Testis (tissue), 3 donors: ENCODE results near the gene PRR5L. TPM values are rescaled to one million over a fixed set of nuclear protein-coding genes. Genes with fewer than 3 reads are reported as not detected.

Experiments
- DNase-seq: peaks from one replicate; pipeline ENCODE4 v3.0.0-alpha.2; 2019
- H3K27ac ChIP-seq, 2 donors: fragments of 200-600 bp; sonication (generic); one replicate each; pipeline ENCODE4 v1.5.1; 2019
- H3K27me3 ChIP-seq: fragments of 200-600 bp; sonication (generic); one replicate; pipeline ENCODE4 v1.5.1; 2019
- H3K36me3 ChIP-seq: fragments of 200-600 bp; sonication (generic); one replicate; pipeline ENCODE4 v1.5.1; 2017; ENCODE audit warnings: low read depth; ENCODE audit errors: missing control alignments
- H3K4me1 ChIP-seq: fragments of 200-600 bp; sonication (generic); one replicate; pipeline ENCODE4 v1.5.1; 2019
- H3K4me3 ChIP-seq, 2 donors: fragments of 200-600 bp; sonication (generic); one replicate each; pipeline ENCODE4 v1.5.1; 2017 to 2019
- H3K9me3 ChIP-seq: fragments of 200-600 bp; sonication (generic); one replicate; pipeline ENCODE4 v1.5.1; 2017
- POLR2A ChIP-seq: fragments of 450-650 bp; IDR thresholded peaks from one replicate; pipeline ENCODE4 v1.6.1; 2017; ENCODE audit warnings: antibody characterized with exemption, mild to moderate bottlenecking, moderate library complexity
- WGBS, 2 donors: methylation state at CpG; one replicate each; pipeline ENCODE4 v1.1.5; 2018; 5-methylcytosine and 5-hydroxymethylcytosine counted together
- intact Hi-C: fragments of 100-400 bp; cut with DNase I; formaldehyde crosslinking; loops from one replicate; pipeline ENCODE4 v1.15.1; 2023; ENCODE audit warnings: low total_unique reads
- polyA plus RNA-seq: library from polyadenylated mRNA; stranded (reverse); fragments of 350-450 nt; fragmentation: Illumina TruSeq; extraction: RNeasy Lipid Tissue Mini Kit (QIAGEN cat#74804); gene quantifications from one replicate; pipeline ENCODE4 v1.2.3, GENCODE V29; 2014; ENCODE audit warnings: low read depth, low replicate concordance; ENCODE audit not compliant: insufficient read depth
- total RNA-seq, 2 donors: library from RNA; depleted of rRNA; stranded (reverse); fragments of >200 nt; gene quantifications; one replicate each; pipeline ENCODE4 v1.2.3, GENCODE V29; 2016
- TF ChIP-seq, protein P1 (sequence below), 3 experiments: fragments of 450-650 bp in 2 of 3; fragments of 200-600 bp in 1 of 3; sonication (generic) in 1 of 3; IDR thresholded peaks; one replicate each; pipeline ENCODE4 v1.5.1; 2016 to 2019; ENCODE audit warnings: antibody characterized with exemption in 3 of 3, mild to moderate bottlenecking in 2 of 3, moderate library complexity in 1 of 3

PRR5L gene
- total and polyA plus RNA-seq, 3 donors from 2014 or later = 8.1 to 15.4 (median 14.7) TPM

DNA sequence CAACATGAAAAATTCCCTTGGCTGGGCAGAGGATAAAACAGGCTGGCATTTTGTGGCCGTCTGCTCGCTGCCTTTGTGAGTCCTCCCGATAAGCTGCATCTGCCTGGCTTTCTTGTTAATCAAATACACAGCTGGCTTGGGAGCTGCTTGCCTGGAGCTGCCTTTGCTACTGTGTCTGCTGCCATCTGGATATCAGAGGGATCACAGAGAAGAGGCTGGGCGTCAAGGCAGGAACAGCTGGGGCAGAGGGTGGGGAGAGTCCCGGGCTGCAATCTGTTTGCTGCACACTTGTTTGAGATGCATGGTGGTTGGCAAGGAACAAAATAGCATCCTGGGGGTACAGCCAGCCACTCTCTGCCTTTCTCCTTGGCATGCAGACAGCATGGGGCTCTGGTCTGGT is 42.9 kb upstream of the PRR5L start:
- Histone ChIP-seq H3K36me3 (no peaks in the 10 kb centered on the region), H3K4me3 (no peak overlapping the region), H3K4me1 (no peaks in the 10 kb centered on the region), H3K27me3 (no peaks in the 10 kb centered on the region), H3K27ac (no peak overlapping the region), H3K9me3 (no peaks in the 10 kb centered on the region)
- WGBS, 2 donors = 35 to 59% methylated on average over 5 of the region's 5 CpGs
- TF ChIP-seq POLR2A = no peak
- TF ChIP-seq, protein P1, sequence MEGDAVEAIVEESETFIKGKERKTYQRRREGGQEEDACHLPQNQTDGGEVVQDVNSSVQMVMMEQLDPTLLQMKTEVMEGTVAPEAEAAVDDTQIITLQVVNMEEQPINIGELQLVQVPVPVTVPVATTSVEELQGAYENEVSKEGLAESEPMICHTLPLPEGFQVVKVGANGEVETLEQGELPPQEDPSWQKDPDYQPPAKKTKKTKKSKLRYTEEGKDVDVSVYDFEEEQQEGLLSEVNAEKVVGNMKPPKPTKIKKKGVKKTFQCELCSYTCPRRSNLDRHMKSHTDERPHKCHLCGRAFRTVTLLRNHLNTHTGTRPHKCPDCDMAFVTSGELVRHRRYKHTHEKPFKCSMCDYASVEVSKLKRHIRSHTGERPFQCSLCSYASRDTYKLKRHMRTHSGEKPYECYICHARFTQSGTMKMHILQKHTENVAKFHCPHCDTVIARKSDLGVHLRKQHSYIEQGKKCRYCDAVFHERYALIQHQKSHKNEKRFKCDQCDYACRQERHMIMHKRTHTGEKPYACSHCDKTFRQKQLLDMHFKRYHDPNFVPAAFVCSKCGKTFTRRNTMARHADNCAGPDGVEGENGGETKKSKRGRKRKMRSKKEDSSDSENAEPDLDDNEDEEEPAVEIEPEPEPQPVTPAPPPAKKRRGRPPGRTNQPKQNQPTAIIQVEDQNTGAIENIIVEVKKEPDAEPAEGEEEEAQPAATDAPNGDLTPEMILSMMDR (IDR thresholded peaks at IDR 0.05) = no peak
- intact Hi-C loops = no loop called here
- no peak for DNase-seq

DNA sequence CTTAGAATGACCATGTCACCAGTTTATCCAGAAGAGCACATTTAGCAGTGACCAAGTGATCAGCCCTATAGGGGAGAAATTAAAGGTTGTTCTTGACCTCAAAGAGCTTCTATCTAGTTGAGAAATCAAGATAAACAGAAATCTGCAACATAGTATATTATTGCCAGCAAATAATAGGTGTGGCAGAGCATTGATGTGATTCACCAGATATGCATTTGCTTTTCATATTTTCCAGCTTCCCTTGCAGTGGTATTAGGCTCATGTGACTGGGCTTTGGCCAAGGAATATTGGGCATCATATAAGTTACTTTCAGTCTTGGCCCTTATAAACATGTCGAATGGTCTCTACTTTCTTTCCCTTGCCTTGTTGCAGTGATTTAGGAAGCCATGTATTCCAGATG is 41.4 kb upstream of the PRR5L start:
- no peak for DNase-seq
- H3K4me1 ChIP-seq = no peaks in the 10 kb centered on the region
- WGBS, 2 donors = 94 to 95% methylated on average over 1 of the region's 1 CpG
- intact Hi-C loops = no loop called here
- no peaks in the 10 kb centered on the region for H3K36me3 ChIP-seq
- no peaks in the 10 kb centered on the region for H3K27me3 ChIP-seq
- no peaks in the 10 kb centered on the region for H3K9me3 ChIP-seq
- no peak overlapping the region for H3K27ac ChIP-seq
- H3K4me3 ChIP-seq = no peak overlapping the region
- TF ChIP-seq, protein P1 (IDR thresholded peaks at IDR 0.05) = no peak
- TF ChIP-seq POLR2A = no peak

DNA sequence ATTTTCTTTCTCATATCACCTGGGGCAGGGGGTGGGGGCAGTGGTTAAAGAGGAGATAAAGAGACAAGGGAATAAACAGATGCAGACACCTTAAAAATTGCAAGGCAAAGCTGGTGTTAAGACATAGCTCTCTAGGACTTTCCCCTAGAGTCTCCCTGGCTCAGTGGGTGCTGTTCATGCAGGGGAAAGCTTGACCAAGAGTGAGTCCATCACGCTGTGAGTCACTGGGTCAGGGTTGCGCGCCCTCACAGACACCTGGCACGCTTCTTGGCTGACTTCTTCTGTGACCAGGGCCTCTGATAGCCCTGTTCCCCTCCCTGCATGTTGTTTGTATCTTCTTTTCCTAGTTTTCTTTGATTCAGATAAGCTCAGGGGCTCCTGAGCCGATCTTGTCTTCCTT is 38.7 kb upstream of the PRR5L start:
- DNase-seq = no peak

DNA sequence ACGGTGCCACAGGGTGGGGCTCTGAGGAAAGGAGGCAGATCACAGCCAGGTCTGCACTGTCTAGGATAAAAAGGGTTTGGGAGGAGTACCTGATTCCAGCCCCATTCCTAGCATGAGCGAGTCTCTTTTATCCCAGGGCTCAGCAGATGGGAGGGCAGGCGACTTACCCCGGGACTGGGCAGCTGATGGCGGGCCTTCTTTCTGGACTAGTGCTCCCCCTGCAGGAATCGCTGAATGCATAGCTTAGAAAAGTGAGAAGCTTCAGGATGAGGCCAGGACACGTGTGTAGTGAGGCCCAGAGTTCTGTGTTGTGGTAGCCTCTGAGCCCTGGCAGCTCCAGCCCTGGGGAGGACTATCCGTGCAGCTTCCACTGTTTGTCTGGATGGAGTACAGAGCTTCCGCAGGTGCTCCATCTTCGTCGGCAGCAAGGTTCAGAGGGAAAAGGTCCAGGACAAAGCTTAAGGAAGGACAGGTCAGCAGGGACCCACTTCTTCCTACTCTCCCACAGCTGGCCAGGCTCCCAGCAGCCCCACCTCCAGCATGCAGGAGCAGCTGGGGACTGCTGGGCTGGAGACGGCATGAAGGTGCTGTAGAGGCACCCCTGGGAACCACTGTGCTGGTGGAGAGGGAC is 37.2 kb upstream of the PRR5L start:
- peak; percentile 77 for DNase-seq
- TF ChIP-seq, protein P1 (IDR thresholded peaks at IDR 0.05) = peak; percentile 44 to 65 (median 53)
- no peak for TF ChIP-seq POLR2A
- Histone ChIP-seq H3K9me3 (no peaks in the 10 kb centered on the region), H3K27me3 (no peaks in the 10 kb centered on the region), H3K4me3 (no peak overlapping the region), H3K36me3 (no peaks in the 10 kb centered on the region), H3K4me1 (no peaks in the 10 kb centered on the region), H3K27ac (no peak overlapping the region)
- WGBS, 2 donors = 39 to 49% methylated on average over 11 to 12 of the region's 12 CpGs
- intact Hi-C loops = no loop called here

More for the DNA sequence above, 38.7 kb upstream of the PRR5L start:
- TF ChIP-seq, protein P1 (IDR thresholded peaks at IDR 0.05) = no peak
- WGBS, 2 donors = 59 to 82% methylated on average over 5 of the region's 5 CpGs
- intact Hi-C loops = no loop called here
- Histone ChIP-seq H3K4me1 (no peaks in the 10 kb centered on the region), H3K27me3 (no peaks in the 10 kb centered on the region), H3K27ac (no peak overlapping the region), H3K4me3 (no peak overlapping the region), H3K9me3 (no peaks in the 10 kb centered on the region), H3K36me3 (no peaks in the 10 kb centered on the region)

DNA sequence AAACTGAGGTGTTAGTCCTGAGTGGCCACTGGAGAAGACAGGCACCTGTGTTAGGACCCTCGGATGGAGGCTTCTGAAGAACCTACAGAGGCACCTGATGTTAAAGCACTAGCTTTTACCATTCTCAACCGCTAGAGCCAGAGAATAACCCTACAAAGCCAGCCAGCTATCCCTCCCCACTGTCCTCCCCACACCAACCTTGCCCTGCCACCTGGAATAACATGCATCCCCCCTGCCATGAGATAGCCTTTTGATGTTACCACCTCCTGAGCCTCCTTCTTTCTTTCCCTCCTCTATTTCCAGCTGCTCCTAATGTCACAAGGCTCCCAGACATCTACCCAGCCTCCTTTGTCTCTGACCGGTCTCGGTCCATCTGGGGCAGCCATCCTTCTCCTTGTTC is 35.0 kb upstream of the PRR5L start:
- intact Hi-C loops = no loop called here
- no peak overlapping the region for H3K4me3 ChIP-seq
- no peak overlapping the region for H3K27ac ChIP-seq
- H3K36me3 ChIP-seq = no peaks in the 10 kb centered on the region
- 86 to 90% methylated on average over 4 of the region's 4 CpGs for WGBS, 2 donors
- no peaks in the 10 kb centered on the region for H3K9me3 ChIP-seq
- no peak for DNase-seq
- TF ChIP-seq POLR2A = no peak
- TF ChIP-seq, protein P1 (IDR thresholded peaks at IDR 0.05) = no peak
- H3K27me3 ChIP-seq = no peaks in the 10 kb centered on the region
- H3K4me1 ChIP-seq = no peaks in the 10 kb centered on the region
